ENCODE measurements around the gene ST6GAL2.

Gene ST6GAL2

DNA sequence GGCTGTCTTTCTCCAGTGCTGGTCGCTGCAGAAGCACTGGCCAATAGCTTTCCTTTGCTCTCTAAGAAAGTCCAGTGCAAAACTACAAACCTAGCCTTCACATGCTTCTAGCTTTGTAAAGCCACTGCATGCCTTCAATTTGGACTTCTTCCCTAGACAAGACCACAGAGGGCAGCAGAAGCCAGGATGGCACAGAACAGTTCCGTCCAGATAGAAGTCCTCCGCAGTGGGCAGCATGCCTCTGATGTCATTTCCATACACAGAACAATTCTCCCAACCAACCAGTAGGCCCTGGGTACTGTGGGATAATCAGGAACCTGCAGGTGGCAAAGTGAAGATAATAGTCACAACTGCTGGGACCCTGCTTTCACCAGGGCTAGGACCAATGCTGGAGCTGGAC, 3.3 kb downstream of the ST6GAL2 start:
- H3K4me3 ChIP-seq (ENCODE audit: low read length), result no peak overlapping the region
- TF ChIP-seq, protein P1, sequence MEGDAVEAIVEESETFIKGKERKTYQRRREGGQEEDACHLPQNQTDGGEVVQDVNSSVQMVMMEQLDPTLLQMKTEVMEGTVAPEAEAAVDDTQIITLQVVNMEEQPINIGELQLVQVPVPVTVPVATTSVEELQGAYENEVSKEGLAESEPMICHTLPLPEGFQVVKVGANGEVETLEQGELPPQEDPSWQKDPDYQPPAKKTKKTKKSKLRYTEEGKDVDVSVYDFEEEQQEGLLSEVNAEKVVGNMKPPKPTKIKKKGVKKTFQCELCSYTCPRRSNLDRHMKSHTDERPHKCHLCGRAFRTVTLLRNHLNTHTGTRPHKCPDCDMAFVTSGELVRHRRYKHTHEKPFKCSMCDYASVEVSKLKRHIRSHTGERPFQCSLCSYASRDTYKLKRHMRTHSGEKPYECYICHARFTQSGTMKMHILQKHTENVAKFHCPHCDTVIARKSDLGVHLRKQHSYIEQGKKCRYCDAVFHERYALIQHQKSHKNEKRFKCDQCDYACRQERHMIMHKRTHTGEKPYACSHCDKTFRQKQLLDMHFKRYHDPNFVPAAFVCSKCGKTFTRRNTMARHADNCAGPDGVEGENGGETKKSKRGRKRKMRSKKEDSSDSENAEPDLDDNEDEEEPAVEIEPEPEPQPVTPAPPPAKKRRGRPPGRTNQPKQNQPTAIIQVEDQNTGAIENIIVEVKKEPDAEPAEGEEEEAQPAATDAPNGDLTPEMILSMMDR (conservative IDR thresholded peaks at IDR 0.05; ENCODE audit: low read depth, low read length), result peak; percentile 7
- no peak for DNase-seq (ENCODE audit: low read depth)

DNA sequence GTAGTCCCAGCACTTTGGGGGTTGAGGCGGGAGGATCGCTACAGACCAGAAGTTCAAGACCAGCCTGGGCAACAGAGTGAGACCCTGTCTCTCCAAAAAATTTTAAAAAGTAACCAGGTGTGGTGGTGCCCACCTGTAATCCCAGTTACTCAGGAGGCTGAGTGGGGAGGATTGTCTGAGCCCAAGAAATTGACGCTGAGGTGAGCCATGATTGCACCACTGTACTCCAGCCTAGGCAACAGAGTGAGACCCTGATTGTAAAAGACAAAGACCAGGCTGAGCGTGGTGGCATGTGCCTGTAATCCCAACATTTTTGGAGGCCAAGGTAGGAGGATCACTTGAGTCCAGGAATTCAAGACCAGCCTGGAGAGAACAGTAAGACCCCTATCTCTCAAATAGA, 7.8 kb downstream of the ST6GAL2 start:
- no peak for DNase-seq (ENCODE audit: low read depth)
- TF ChIP-seq, protein P1 (conservative IDR thresholded peaks at IDR 0.05; ENCODE audit: low read depth, low read length), result no peak
- no peak overlapping the region for H3K4me3 ChIP-seq (ENCODE audit: low read length)

GRCh38 chr2:106876699-106877098, 9.3 kb downstream of the ST6GAL2 start:
- no peak for DNase-seq (ENCODE audit: low read depth)
- TF ChIP-seq, protein P1 (conservative IDR thresholded peaks at IDR 0.05; ENCODE audit: low read depth, low read length), result no peak
- H3K4me3 ChIP-seq (ENCODE audit: low read length), result no peak overlapping the region

- no peak for DNase-seq (ENCODE audit: low read depth)
- no peak overlapping the region for H3K4me3 ChIP-seq (ENCODE audit: low read length)
- TF ChIP-seq, protein P1 (conservative IDR thresholded peaks at IDR 0.05; ENCODE audit: low read depth, low read length), result no peak
Measured at GRCh38 chr2:106869512-106870275, 16.3 kb downstream of the ST6GAL2 start.

- no peak overlapping the region for H3K4me3 ChIP-seq (ENCODE audit: low read length)
- DNase-seq (ENCODE audit: low read depth), result no peak
- TF ChIP-seq, protein P1 (conservative IDR thresholded peaks at IDR 0.05; ENCODE audit: low read depth, low read length), result peak; percentile 51
Measured at GRCh38 chr2:106868275-106868674, 17.7 kb downstream of the ST6GAL2 start.

- no peak for DNase-seq (ENCODE audit: low read depth)
- peak overlapping the region; percentile 23 for H3K4me3 ChIP-seq (ENCODE audit: low read length)
- TF ChIP-seq, protein P1 (conservative IDR thresholded peaks at IDR 0.05; ENCODE audit: low read depth, low read length), result no peak
Measured at GRCh38 chr2:106867196-106867953, 18.6 kb downstream of the ST6GAL2 start.
